HepG2 (cell line): ENCODE results near the gene ST6GALNAC4. TPM values are rescaled to one million over a fixed set of nuclear protein-coding genes. Genes with fewer than 3 reads are reported as not detected.
A peak's percentile ranks its signal among the peaks of the same experiment; 100 is the strongest.

Experiments
- BRCA1 ChIP-seq: sonication (generic); formaldehyde crosslinking; IDR thresholded peaks from 2 replicates; pipeline ENCODE4 v1.4.0; 2020; ENCODE audit warnings: missing genetic modification reagents
- FOXM1 ChIP-seq: sonication (generic); formaldehyde crosslinking; IDR thresholded peaks from 2 replicates; pipeline ENCODE4 v1.5.0; 2020; ENCODE audit warnings: missing genetic modification reagents
- GATAD2A ChIP-seq: IDR thresholded peaks from 2 replicates; pipeline ENCODE4 v1.6.1; 2016
- KDM3A ChIP-seq: IDR thresholded peaks from 2 replicates; pipeline ENCODE4 v1.6.1; 2018; ENCODE audit warnings: low read depth, missing compliant biosample characterization
- NR2F1 ChIP-seq, 2 experiments: fragments of 450-650 bp in 1 of 2; formaldehyde crosslinking in 1 of 2; IDR thresholded peaks; 2 replicates each; pipeline versions ENCODE4 v1.5.0 to v1.6.1; 2016 to 2020; ENCODE audit warnings: mild to moderate bottlenecking in 1 of 2, missing compliant biosample characterization in 1 of 2, missing genetic modification reagents in 1 of 2, moderate library complexity in 1 of 2
- SP1 ChIP-seq, 2 experiments: fragments of 450-650 bp in 1 of 2; sonication (generic) in 1 of 2; formaldehyde crosslinking in 1 of 2; IDR thresholded peaks; 2 replicates each; pipeline versions ENCODE4 v1.4.0 to v1.6.1; 2016 to 2020; ENCODE audit warnings: missing genetic modification reagents in 1 of 2
- SRY ChIP-seq: sonication (generic); formaldehyde crosslinking; IDR thresholded peaks from 2 replicates; pipeline ENCODE4 v1.8.0; 2022; ENCODE audit warnings: mild to moderate bottlenecking, missing genetic modification reagents
- XRCC5 ChIP-seq: fragments of 200-400 bp; formaldehyde crosslinking; optimal IDR thresholded peaks from 2 replicates; pipeline ENCODE3; 2017; ENCODE audit warnings: mild to moderate bottlenecking, low read length
- ZNF326 ChIP-seq: sonication (generic); formaldehyde crosslinking; IDR thresholded peaks from 2 replicates; pipeline ENCODE4 v1.4.0; 2020; ENCODE audit warnings: missing genetic modification reagents, borderline replicate concordance
- ZNF350 ChIP-seq: sonication (generic); formaldehyde crosslinking; IDR thresholded peaks from 2 replicates; pipeline ENCODE4 v1.4.0; 2020; ENCODE audit warnings: mild to moderate bottlenecking, low read depth, missing genetic modification reagents, borderline replicate concordance
- ZNF543 ChIP-seq: sonication (generic); formaldehyde crosslinking; IDR thresholded peaks from 2 replicates; pipeline ENCODE4 v1.4.0; 2020; ENCODE audit warnings: mild to moderate bottlenecking, missing genetic modification reagents
- ZNF629 ChIP-seq: sonication (generic); formaldehyde crosslinking; conservative IDR thresholded peaks from 2 replicates; pipeline ENCODE4 v1.5.0; 2020; ENCODE audit warnings: missing genetic modification reagents
- ZNF782 ChIP-seq: sonication (generic); formaldehyde crosslinking; IDR thresholded peaks from 2 replicates; pipeline ENCODE4 v1.4.0; 2020; ENCODE audit warnings: missing genetic modification reagents, mild to moderate bottlenecking, borderline replicate concordance
- polyA plus RNA-seq, 8 experiments: library from polyadenylated mRNA; depleted of rRNA in 3 of 8; stranded (reverse) in 7 of 8; unstranded in 1 of 8; fragments of >200 nt; fragmentation: Illumina TruSeq in 4 of 8; extraction: Trizol in 4 of 8; gene quantifications; 2 replicates each; pipeline versions ENCODE4 v1.2.1 to v1.2.3, GENCODE V29; 2011 to 2016; ENCODE audit warnings: low read depth in 4 of 8, missing spikeins in 1 of 8, mixed read lengths in 1 of 8; ENCODE audit not compliant: insufficient read depth in 1 of 8
- total RNA-seq, 5 experiments: library from RNA; depleted of rRNA; stranded (reverse); fragments of >200 nt; fragmentation: Illumina TruSeq; extraction: Trizol; gene quantifications; 2 replicates each; pipeline ENCODE4 v1.2.3, GENCODE V29; 2016; ENCODE audit warnings: low read depth in 1 of 5
- TF ChIP-seq, protein P1 (sequence below): sonication (generic); formaldehyde crosslinking; IDR thresholded peaks from one replicate; pipeline ENCODE4 v1.5.1; 2020; ENCODE audit warnings: mild to moderate bottlenecking, missing genetic modification reagents; ENCODE audit errors: not compliant biosample characterization
- TF ChIP-seq, protein P2 (sequence below): sonication (generic); formaldehyde crosslinking; IDR thresholded peaks from 2 replicates; pipeline ENCODE4 v1.8.0; 2022; ENCODE audit warnings: mild to moderate bottlenecking, missing genetic modification reagents, moderate library complexity
- TF ChIP-seq, protein P3 (sequence below): sonication (generic); formaldehyde crosslinking; IDR thresholded peaks from 2 replicates; pipeline ENCODE4 v1.4.0; 2020; ENCODE audit warnings: missing genetic modification reagents, borderline replicate concordance
- TF ChIP-seq, protein P4 (sequence below): sonication (generic); formaldehyde crosslinking; IDR thresholded peaks from 2 replicates; pipeline ENCODE4 v1.4.0; 2020; ENCODE audit warnings: mild to moderate bottlenecking, missing genetic modification reagents

ST6GALNAC4 gene
- total and polyA plus RNA-seq, 2 of the 13 experiments (the other 11 are each of a cell fraction or from before 2014, with no cell fraction given): 18.8 to 27.7 TPM

DNA sequence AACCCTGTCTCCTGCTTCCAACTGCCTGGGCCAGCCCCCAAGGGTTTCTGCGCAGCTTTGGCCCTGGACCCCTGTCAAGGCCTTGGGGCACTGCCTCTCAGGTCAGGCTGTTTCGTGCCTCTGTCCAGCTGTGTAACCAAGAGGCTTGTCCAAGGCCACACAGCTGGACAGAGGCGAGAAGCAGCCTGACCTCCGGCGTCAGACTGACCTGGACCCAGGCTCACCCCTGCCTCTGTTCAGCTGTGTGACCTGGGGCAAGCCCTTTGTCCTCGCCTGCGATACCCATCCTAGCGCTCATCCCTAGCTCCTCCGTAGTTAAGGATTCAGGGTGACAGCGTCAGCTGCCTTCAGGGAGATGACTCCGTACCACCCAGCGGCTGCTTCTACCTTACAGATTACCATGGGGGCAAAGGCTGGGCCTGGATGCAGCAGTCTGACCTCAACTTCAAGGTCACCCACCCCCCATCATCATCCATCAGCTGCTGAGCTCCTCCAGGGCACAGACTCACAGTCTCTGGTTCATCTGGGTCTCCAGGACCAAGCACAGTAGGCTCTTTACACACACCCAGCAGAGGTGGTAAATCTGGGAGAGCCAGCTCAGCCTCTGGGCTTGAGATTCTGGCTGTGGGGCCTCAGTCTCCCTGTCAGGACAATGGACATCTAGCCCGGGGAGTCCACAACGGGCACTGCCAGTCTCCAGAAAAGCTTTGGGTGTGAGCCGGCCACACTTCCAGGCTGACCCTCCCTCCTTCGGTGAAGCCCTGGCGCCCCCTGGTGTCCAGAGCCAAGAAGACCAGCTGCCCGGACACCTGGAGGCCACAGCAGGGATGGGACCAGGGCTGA, 47.3 kb downstream of the ST6GALNAC4 start (continued):
- peak in 1 of 2 experiments; percentile 14; a peak in 1 of 4 replicates for TF ChIP-seq NR2F1 (CRISPR knock-in tag; IDR thresholded peaks at IDR 0.05)
- no peak for TF ChIP-seq SP1 (IDR thresholded peaks at IDR 0.05)
- 0 out of 2 replicates have a peak, but pooled peaks have one; percentile 12 for TF ChIP-seq SP1 (CRISPR knock-in tag; IDR thresholded peaks at IDR 0.05)
- TF ChIP-seq ZNF629: peak; percentile 72
- peak; percentile 67; the same call in 1 of the 2 replicates for TF ChIP-seq KDM3A (CRISPR knock-in tag)
- TF ChIP-seq FOXM1 (CRISPR knock-in tag): no peak
- no peak for TF ChIP-seq ZNF543 (CRISPR knock-in tag)
- TF ChIP-seq, protein P1, sequence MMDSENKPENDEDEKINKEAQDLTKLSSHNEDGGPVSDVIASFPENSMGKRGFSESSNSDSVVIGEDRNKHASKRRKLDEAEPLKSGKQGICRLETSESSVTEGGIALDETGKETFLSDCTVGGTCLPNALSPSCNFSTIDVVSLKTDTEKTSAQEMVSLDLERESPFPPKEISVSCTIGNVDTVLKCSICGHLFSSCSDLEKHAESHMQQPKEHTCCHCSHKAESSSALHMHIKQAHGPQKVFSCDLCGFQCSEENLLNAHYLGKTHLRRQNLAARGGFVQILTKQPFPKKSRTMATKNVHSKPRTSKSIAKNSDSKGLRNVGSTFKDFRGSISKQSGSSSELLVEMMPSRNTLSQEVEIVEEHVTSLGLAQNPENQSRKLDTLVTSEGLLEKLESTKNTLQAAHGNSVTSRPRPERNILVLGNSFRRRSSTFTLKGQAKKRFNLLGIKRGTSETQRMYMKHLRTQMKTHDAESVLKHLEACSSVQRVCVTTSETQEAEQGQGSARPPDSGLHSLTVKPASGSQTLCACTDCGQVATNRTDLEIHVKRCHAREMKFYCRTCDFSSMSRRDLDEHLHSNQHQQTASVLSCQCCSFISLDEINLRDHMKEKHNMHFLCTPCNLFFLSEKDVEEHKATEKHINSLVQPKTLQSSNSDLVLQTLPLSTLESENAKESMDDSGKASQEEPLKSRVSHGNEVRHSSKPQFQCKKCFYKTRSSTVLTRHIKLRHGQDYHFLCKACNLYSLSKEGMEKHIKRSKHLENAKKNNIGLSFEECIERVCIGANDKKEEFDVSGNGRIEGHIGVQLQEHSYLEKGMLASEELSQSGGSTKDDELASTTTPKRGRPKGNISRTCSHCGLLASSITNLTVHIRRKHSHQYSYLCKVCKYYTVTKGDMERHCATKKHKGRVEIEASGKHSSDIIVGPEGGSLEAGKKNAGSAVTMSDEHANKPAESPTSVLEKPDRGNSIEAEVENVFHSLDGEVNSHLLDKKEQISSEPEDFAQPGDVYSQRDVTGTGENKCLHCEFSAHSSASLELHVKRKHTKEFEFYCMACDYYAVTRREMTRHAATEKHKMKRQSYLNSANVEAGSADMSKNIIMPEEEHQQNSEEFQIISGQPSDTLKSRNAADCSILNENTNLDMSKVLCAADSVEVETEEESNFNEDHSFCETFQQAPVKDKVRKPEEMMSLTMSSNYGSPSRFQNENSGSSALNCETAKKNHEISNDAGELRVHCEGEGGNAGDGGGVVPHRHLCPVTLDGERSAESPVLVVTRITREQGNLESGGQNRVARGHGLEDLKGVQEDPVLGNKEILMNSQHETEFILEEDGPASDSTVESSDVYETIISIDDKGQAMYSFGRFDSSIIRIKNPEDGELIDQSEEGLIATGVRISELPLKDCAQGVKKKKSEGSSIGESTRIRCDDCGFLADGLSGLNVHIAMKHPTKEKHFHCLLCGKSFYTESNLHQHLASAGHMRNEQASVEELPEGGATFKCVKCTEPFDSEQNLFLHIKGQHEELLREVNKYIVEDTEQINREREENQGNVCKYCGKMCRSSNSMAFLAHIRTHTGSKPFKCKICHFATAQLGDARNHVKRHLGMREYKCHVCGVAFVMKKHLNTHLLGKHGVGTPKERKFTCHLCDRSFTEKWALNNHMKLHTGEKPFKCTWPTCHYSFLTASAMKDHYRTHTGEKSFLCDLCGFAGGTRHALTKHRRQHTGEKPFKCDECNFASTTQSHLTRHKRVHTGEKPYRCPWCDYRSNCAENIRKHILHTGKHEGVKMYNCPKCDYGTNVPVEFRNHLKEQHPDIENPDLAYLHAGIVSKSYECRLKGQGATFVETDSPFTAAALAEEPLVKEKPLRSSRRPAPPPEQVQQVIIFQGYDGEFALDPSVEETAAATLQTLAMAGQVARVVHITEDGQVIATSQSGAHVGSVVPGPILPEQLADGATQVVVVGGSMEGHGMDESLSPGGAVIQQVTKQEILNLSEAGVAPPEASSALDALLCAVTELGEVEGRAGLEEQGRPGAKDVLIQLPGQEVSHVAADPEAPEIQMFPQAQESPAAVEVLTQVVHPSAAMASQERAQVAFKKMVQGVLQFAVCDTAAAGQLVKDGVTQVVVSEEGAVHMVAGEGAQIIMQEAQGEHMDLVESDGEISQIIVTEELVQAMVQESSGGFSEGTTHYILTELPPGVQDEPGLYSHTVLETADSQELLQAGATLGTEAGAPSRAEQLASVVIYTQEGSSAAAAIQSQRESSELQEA (CRISPR knock-in tag): peak; percentile 39
- no peak for TF ChIP-seq ZNF326
- TF ChIP-seq XRCC5: peak; percentile 76
- TF ChIP-seq, protein P2, sequence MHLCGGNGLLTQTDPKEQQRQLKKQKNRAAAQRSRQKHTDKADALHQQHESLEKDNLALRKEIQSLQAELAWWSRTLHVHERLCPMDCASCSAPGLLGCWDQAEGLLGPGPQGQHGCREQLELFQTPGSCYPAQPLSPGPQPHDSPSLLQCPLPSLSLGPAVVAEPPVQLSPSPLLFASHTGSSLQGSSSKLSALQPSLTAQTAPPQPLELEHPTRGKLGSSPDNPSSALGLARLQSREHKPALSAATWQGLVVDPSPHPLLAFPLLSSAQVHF: no peak
- TF ChIP-seq SRY (CRISPR knock-in tag): 0 out of 2 replicates have a peak, but pooled peaks have one; percentile 33
- TF ChIP-seq, protein P3, sequence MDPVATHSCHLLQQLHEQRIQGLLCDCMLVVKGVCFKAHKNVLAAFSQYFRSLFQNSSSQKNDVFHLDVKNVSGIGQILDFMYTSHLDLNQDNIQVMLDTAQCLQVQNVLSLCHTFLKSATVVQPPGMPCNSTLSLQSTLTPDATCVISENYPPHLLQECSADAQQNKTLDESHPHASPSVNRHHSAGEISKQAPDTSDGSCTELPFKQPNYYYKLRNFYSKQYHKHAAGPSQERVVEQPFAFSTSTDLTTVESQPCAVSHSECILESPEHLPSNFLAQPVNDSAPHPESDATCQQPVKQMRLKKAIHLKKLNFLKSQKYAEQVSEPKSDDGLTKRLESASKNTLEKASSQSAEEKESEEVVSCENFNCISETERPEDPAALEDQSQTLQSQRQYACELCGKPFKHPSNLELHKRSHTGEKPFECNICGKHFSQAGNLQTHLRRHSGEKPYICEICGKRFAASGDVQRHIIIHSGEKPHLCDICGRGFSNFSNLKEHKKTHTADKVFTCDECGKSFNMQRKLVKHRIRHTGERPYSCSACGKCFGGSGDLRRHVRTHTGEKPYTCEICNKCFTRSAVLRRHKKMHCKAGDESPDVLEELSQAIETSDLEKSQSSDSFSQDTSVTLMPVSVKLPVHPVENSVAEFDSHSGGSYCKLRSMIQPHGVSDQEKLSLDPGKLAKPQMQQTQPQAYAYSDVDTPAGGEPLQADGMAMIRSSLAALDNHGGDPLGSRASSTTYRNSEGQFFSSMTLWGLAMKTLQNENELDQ: 0 out of 2 replicates have a peak, but pooled peaks have one; percentile 31
- TF ChIP-seq GATAD2A (CRISPR knock-in tag): 0 out of 2 replicates have a peak, but pooled peaks have one; percentile 20
- no peak for TF ChIP-seq ZNF350
- no peak for TF ChIP-seq ZNF782
- TF ChIP-seq, protein P4, sequence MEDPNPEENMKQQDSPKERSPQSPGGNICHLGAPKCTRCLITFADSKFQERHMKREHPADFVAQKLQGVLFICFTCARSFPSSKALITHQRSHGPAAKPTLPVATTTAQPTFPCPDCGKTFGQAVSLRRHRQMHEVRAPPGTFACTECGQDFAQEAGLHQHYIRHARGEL: 0 out of 2 replicates have a peak, but pooled peaks have one; percentile 28
- TF ChIP-seq BRCA1: no peak
